Osteoblast (primary cell): ENCODE results near the gene MIA2. TPM values are rescaled to one million over a fixed set of nuclear protein-coding genes. Genes with fewer than 3 reads are reported as not detected.

Experiments used
- DNase-seq: peaks from one replicate; pipeline ENCODE4 v3.0.0; 2011; ENCODE audit warnings: low spot score, mixed read lengths; ENCODE audit not compliant: insufficient read length; ENCODE audit errors: missing footprints
- H2AFZ ChIP-seq: 2 replicates; pipeline ENCODE4 v1.6.0; 2011; ENCODE audit warnings: mild to moderate bottlenecking, low read length
- H3K27ac ChIP-seq: 2 replicates; pipeline ENCODE4 v1.5.1; 2011; ENCODE audit warnings: mild to moderate bottlenecking, low read depth, low read length, moderate library complexity
- H3K27me3 ChIP-seq: 2 replicates; pipeline ENCODE4 v1.6.0; 2012; ENCODE audit warnings: mild to moderate bottlenecking, control low read depth, inconsistent platforms, low read length, moderate library complexity; ENCODE audit not compliant: insufficient read depth
- H3K36me3 ChIP-seq: 2 replicates; pipeline ENCODE4 v1.5.1; 2011; ENCODE audit warnings: mild to moderate bottlenecking, low read length, control low read depth, moderate library complexity; ENCODE audit not compliant: insufficient read depth
- H3K4me1 ChIP-seq: 2 replicates; pipeline ENCODE4 v1.5.1; 2011; ENCODE audit warnings: mild to moderate bottlenecking, low read length, control low read depth, moderate library complexity; ENCODE audit not compliant: insufficient read depth
- H3K4me2 ChIP-seq: 2 replicates; pipeline ENCODE4 v1.6.0; 2011; ENCODE audit warnings: mild to moderate bottlenecking, low read length; ENCODE audit not compliant: insufficient read depth
- H3K4me3 ChIP-seq: fragments of 200-600 bp; sonication (generic); 3 replicates; pipeline ENCODE4 v1.5.1; 2012; ENCODE audit warnings: mild to moderate bottlenecking, low read length, inconsistent platforms; ENCODE audit not compliant: insufficient read depth
- H3K79me2 ChIP-seq: 2 replicates; pipeline ENCODE4 v1.6.0; 2012; ENCODE audit warnings: mild to moderate bottlenecking, low read length, control low read depth, inconsistent platforms; ENCODE audit not compliant: insufficient read depth
- H3K9me3 ChIP-seq: 2 replicates; pipeline ENCODE4 v1.5.1; 2011; ENCODE audit warnings: low read depth, low read length, control low read depth
- H4K20me1 ChIP-seq: 2 replicates; pipeline ENCODE4 v1.6.0; 2012; ENCODE audit warnings: mild to moderate bottlenecking, low read length, control low read depth; ENCODE audit not compliant: insufficient read depth
- CTCF ChIP-seq: IDR thresholded peaks from 2 replicates; pipeline ENCODE4 v1.5.1; 2011; ENCODE audit warnings: mild to moderate bottlenecking, low read depth, low read length, moderate library complexity; ENCODE audit errors: extremely low read depth
- total RNA-seq: library from RNA; depleted of rRNA; stranded (reverse); fragments of >200 nt; gene quantifications from 2 replicates; pipeline ENCODE4 v1.2.3, GENCODE V29; 2012

Gene MIA2
- total RNA-seq, 1 donor = 25.0 TPM

GRCh38 chr14:39264057-39264456 lies 30.3 kb downstream of the MIA2 start:
- H3K4me2 ChIP-seq = no peak overlapping the region
- no peak overlapping the region for H3K27ac ChIP-seq
- H4K20me1 ChIP-seq = peaks cover 7% of the 10 kb centered on the region
- no peak overlapping the region for H3K4me3 ChIP-seq
- no peak overlapping the region for H2AFZ ChIP-seq
- H3K9me3 ChIP-seq = no peaks in the 10 kb centered on the region
- peaks cover 23% of the 10 kb centered on the region for H3K79me2 ChIP-seq
- H3K27me3 ChIP-seq = no peaks in the 10 kb centered on the region
- no peaks in the 10 kb centered on the region for H3K36me3 ChIP-seq
- H3K4me1 ChIP-seq = peaks cover 24% of the 10 kb centered on the region
- no peak for TF ChIP-seq CTCF
- DNase-seq = no peak

- no peaks in the 10 kb centered on the region for H3K36me3 ChIP-seq
- no peak overlapping the region for H2AFZ ChIP-seq
- no peak for TF ChIP-seq CTCF
These were observed 30.8 kb downstream of the MIA2 start for GRCh38 chr14:39264558-39264957.

GRCh38 chr14:39265033-39265432 lies 31.3 kb downstream of the MIA2 start:
- Histone ChIP-seq H3K4me3 (peak overlapping the region; percentile 96), H3K79me2 (peaks cover 33% of the 10 kb centered on the region), H3K4me1 (peaks cover 24% of the 10 kb centered on the region), H3K4me2 (peak overlapping the region; percentile 99), H3K27me3 (no peaks in the 10 kb centered on the region), H3K9me3 (no peaks in the 10 kb centered on the region), H3K27ac (peak overlapping the region; percentile 97), H2AFZ (peak overlapping the region; percentile 22), H3K36me3 (no peaks in the 10 kb centered on the region), H4K20me1 (peaks cover 12% of the 10 kb centered on the region)
- no peak for TF ChIP-seq CTCF
- no peak for DNase-seq

More at GRCh38 chr14:39264558-39264957, 30.8 kb downstream of the MIA2 start:
- H3K27ac ChIP-seq = no peak overlapping the region
- no peak overlapping the region for H3K4me3 ChIP-seq
- no peaks in the 10 kb centered on the region for H3K27me3 ChIP-seq
- peaks cover 11% of the 10 kb centered on the region for H4K20me1 ChIP-seq
- peaks cover 24% of the 10 kb centered on the region for H3K4me1 ChIP-seq
- peaks cover 28% of the 10 kb centered on the region for H3K79me2 ChIP-seq
- H3K9me3 ChIP-seq = no peaks in the 10 kb centered on the region
- no peak for DNase-seq
- no peak overlapping the region for H3K4me2 ChIP-seq

- Histone ChIP-seq H3K27me3 (no peaks in the 10 kb centered on the region), H3K36me3 (no peaks in the 10 kb centered on the region), H3K79me2 (peaks cover 42% of the 10 kb centered on the region), H4K20me1 (peaks cover 19% of the 10 kb centered on the region), H3K4me2 (peak overlapping the region; percentile 99), H3K9me3 (no peaks in the 10 kb centered on the region), H3K4me3 (peak overlapping the region; percentile 96), H2AFZ (peak overlapping the region; percentile 99), H3K4me1 (peaks cover 24% of the 10 kb centered on the region), H3K27ac (peak overlapping the region; percentile 97)
- TF ChIP-seq CTCF = no peak
- DNase-seq = peak; percentile 43
These were observed 32.2 kb downstream of the MIA2 start for GRCh38 chr14:39265806-39266524.
